HG03439 (cell line): ENCODE data around the gene RASSF4.

Experiments used
- ATAC-seq: cut with Tn5 transposase; IDR thresholded peaks from one replicate; pipeline ENCODE4 v1.9.1; 2021; ENCODE audit warnings: mild to moderate bottlenecking, moderate library complexity; ENCODE audit not compliant: unreplicated experiment

RASSF4 gene

GRCh38 chr10:44985175-44985681, 25.6 kb downstream of the RASSF4 start:
- no peak for ATAC-seq

GRCh38 chr10:44986179-44986578, 26.6 kb downstream of the RASSF4 start:
- ATAC-seq: no peak

GRCh38 chr10:44986670-44987069, 27.1 kb downstream of the RASSF4 start:
- ATAC-seq: no peak

GRCh38 chr10:44988957-44989585, 29.5 kb downstream of the RASSF4 start:
- no peak for ATAC-seq

GRCh38 chr10:44989597-44990301, 30.1 kb downstream of the RASSF4 start:
- no peak for ATAC-seq

- ATAC-seq: no peak
Measured at GRCh38 chr10:44990302-44990655, 30.7 kb downstream of the RASSF4 start.

GRCh38 chr10:44990965-44991364, 31.4 kb downstream of the RASSF4 start:
- ATAC-seq: no peak

GRCh38 chr10:44991571-44991970, 32.0 kb downstream of the RASSF4 start:
- ATAC-seq: no peak

GRCh38 chr10:44992070-44992731, 32.6 kb downstream of the RASSF4 start:
- ATAC-seq: no peak

GRCh38 chr10:44992732-44993225, 33.2 kb downstream of the RASSF4 start:
- no peak for ATAC-seq

- ATAC-seq: no peak
Measured at GRCh38 chr10:44993226-44993921, 33.8 kb downstream of the RASSF4 start.

- no peak for ATAC-seq
Measured at GRCh38 chr10:44993922-44994751, 34.5 kb downstream of the RASSF4 start.

GRCh38 chr10:44994752-44995530, 35.3 kb downstream of the RASSF4 start:
- ATAC-seq: no peak

- ATAC-seq: no peak
Measured at GRCh38 chr10:44995581-44995913, 35.9 kb downstream of the RASSF4 start.

GRCh38 chr10:44995914-44996669, 36.5 kb downstream of the RASSF4 start:
- ATAC-seq: no peak

- no peak for ATAC-seq
Measured at GRCh38 chr10:44997105-44997748, 37.6 kb downstream of the RASSF4 start.

- ATAC-seq: no peak
Measured at GRCh38 chr10:44998146-44998631, 38.6 kb downstream of the RASSF4 start.

- ATAC-seq: no peak
Measured at GRCh38 chr10:45000138-45000751, 40.6 kb downstream of the RASSF4 start.
